HK-2 (cell line): Measurements from ENCODE around the gene B3GALNT1.

Source experiments
- DNase-seq: peaks from one replicate; pipeline ENCODE4 v3.0.0-alpha.2; 2018; ENCODE audit not compliant: unreplicated experiment

Gene B3GALNT1, protein sequence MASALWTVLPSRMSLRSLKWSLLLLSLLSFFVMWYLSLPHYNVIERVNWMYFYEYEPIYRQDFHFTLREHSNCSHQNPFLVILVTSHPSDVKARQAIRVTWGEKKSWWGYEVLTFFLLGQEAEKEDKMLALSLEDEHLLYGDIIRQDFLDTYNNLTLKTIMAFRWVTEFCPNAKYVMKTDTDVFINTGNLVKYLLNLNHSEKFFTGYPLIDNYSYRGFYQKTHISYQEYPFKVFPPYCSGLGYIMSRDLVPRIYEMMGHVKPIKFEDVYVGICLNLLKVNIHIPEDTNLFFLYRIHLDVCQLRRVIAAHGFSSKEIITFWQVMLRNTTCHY

DNA sequence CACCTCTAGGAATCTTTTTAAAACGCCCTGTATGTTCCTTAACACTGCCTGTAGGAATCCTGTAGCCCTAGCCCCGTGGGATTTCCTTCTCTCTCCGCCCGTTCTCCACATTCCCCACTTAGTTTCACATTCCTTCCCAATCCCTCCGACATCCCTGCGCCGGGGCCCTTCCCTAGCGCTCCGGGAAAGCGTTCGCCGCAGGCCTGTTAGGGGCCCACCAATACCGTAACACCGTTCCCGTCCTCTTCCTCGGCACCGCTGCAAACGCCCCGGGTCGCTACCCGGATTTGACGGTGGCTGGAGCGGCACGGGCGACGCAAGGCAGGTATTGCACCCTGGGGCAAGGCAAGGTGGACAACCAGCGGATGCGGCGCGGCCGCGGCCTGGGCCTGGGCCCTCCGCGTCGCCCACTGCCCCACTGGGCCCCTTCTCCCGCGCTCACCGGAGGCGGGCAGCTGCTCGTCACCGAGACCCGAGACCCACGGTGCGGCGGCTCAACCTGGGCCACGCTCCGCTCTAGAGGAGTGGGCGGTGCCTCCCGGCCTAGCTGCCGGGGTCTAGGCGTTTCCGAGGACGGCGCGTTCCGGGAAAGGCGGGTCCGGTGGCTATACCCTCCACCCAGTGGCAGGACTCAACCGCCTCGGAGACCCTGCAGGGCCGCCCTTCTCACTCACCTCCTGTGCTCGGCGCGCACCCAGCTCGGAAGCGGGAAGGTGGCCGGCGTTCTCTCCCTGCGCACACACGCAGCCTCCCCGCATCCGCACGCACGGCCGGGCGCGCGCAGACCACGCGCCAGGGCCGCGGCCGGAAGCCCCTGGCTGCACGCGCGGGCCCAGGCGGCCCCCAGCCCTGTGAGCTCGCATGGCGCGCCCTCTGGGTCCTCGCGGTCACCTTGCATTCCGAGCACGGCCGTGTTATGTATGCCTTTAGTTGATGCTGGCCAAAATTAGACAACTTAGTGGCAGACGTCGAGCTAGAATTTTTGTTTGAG, at the start of gene B3GALNT1:
TSS of gene B3GALNT1 (minus strand) at position 789 of the 991 bp plus-strand sequence. CDS start 18,595 bp downstream, outside the sequence.
- peak; percentile 71 for DNase-seq

DNA sequence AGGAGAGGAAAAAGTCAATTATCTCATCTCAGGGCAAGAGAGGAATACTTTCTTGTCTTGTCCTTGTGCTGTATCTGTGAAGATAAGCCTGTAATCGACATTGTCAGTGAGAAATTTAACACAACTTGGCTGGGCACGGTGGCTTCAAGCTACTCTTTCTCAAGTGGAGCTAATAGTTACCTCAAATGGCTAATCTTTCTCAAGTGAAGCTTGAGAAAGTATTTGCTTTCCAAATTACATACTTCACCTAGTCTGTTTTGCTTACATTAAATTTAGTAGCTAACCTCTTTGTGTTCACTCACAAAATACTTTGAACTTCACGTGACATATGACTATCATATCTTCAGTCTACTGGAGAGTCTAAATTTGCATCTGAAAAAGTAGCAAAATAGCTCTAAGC, 48.3 kb upstream of the B3GALNT1 start:
- DNase-seq, result no peak

DNA sequence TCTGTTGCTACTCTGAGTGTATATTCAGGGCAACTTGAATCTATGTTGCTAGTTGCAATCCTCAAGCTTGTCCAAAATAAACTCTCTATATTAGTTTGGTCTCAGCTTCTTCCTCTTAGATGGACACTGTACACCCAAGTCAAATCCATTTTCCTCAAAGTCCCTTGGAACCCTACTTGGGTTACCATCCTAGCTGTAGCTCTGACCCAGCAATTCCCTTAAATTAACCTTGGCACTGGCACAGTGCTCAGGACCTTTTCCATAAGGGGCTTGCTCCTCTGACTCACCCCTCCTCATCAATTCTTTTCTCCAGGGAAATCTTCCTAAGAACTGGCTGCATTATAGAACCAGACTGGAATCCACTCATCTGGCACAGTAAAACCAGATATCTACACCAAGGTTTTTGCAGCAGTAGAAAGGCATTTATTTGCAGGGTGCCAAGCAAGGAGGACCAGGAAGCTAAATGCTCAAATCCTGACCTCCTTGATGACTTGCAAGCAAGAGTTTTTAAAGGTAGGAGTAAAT, 44.9 kb upstream of the B3GALNT1 start:
- no peak for DNase-seq

DNA sequence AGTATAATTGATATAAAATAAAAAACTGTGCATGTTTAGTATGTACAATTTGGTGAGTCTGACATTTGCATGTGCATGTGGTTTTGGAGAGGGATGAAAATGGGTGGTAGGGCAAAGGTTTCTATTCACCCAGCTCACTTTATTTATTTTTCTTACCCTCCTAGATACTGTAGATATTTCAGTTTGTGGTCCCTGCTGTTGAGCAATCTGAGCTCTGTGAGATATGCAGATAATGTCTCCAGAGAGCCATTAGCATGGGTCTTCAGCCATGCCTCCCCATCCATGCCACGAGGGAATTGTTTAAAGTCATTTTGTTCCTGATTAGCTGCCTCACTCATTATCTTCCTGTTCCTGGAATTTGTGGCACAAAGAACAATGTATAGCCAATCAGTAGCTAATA, 44.4 kb upstream of the B3GALNT1 start:
- DNase-seq, result no peak

DNA sequence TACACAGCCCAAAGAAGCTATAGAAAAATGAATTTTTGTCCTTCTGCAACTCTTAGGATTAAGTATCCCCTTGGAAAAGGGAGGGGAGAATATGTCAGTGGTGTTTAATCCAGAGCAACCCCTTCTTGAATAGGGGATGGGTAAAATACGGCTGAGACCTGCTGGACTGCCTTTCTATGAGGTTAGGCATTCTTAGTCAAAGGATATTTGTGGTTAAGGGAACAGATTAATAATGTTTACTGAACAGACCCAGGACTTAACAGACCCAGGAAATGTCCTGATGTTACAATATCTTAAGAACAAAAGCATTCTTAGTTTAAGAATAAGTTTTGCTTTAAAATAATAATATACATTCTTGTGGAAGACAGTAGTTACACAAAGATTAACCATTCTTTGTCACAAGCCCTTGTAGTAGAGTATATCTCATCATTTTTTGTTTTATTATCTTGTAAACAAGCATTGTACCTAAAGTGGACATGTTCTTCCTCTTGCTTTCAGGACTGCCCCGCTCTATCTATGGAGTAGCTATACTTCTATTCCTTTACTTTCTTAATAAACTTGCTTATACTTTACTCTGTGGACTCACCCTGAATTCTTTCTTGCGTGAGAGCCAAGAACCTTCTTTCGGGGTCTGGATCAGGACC, 43.8 kb upstream of the B3GALNT1 start:
- DNase-seq, result no peak

DNA sequence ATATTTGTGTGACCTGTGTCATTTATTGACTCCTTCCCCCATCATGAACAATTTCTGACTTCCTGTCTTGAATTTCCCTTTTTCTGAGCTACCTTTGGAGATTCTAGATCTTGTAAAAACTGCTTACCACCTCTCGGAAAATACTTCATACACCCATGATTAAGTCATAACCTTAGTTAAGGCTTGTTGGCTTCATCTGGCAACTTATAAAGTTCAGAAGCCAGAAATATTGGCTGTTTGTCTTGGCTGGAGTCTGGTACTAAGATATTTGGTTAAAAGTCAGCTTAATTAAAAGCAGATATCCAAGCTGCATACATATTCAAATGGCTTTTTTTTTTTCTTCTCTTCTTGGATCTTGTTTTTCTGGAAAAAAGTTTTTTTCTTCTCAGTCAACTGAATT, 37.3 kb upstream of the B3GALNT1 start:
- DNase-seq, result no peak

DNA sequence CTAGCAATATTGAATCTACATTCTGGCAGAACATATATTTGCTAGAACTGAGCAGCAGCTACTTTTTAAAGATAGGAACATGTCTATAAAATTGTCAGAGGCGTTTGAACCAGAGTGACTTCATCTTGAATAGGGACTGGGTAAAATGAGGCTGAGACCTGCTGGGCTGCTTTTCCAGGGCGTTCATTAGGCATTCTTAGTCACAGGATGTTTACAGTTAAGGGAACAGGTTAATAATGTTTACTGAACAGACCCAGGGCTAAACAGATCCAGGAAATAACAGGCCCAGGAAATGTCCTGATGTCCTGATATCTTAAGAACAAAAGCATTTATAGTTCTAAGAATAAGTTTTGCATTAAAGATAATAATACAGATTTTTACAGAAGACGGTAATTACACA, 34.5 kb upstream of the B3GALNT1 start:
- no peak for DNase-seq

DNA sequence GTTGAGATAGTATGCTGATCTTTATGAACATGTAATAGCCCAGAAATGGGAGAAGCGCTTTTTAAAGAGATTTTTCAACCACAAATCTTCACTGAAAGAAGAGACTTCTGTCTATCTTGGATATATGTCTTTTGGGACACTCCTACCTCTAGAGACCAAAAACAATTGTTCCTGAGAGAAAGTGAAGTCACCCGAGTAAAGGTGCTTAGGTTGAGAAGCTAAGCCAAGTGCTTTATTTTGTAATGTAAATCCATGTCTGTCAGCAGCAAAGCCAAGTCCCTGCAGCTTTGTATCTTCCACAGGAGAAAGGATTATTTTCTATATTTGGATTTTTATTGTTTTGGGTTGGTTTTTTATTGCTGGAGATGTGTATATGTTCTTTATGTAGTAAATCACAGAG, 32.1 kb upstream of the B3GALNT1 start:
- DNase-seq, result no peak

DNA sequence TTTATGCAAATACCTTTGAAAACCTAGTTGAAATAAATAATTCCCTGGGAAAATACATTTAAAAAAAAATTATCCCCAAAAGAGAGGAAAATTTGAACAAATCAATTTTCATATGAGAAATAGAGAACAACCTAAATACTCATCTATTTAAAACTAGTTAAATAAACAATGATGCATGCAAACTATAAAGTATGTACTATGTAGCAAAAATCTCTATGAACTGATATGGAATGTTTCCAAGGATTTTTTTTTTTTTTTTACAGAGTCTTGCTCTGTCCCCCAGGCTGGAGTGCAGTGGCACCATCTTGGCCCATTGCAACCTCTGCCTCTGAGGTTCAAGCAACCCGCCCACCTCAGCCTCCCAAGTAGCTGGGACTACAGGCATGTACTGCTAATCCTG, 27.2 kb upstream of the B3GALNT1 start:
- no peak for DNase-seq

DNA sequence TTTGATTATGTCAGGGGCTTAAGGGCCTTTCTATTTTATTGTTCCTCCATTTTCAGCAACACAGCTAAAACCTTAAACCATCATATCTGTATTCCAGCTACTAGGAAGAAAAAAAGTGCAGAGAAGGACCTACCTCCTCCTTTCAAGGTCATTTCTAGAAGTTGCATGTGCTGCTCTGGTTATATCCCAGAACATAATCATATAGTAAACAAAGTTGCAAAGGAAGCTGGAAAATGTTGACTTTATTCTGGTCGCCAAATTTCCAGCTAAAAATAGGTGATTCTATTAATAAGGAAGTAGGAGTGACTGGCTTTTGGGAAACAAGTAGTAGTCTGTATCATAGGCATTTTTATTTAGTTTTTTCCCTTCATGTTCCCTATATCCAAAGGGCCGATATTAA, 21.3 kb upstream of the B3GALNT1 start:
- no peak for DNase-seq

DNA sequence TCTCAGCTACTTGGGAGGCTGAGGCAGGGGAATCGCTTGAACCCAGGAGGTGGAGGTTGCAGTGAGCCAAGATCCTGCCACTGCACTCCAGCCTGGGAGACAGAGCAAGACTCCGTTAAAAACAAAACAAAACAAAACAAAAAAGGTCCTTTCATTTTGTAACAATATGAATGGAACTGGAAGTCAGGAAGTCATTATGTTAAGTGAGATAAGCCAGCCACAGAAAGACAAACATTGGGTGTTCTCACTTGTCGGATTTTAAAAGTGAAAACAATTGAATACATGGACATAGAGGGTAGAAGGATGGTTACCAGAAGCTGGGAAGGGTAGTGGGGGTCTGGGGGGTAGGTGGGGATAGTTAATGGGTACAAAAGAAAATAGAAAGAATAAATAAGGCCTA, 12.5 kb upstream of the B3GALNT1 start:
- no peak for DNase-seq

DNA sequence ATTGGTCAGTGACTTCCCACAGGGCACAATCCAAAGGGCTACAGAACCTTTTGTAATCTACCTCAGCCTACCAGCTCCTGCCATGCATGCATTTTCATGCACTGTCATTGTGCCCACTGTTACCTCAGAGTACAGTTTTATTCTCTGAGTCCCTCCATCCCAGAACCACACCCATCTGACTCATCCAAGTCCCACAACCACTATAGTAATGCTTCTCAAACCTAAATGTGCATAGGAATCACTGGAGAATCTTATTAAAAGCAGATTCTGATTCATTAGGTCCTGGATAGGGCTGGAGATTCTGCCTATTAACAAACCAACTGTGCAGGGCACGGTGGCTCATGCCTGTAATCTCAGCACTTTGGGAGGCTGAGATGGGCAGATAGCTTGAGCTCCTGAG, 3.7 kb upstream of the B3GALNT1 start:
- no peak for DNase-seq

DNA sequence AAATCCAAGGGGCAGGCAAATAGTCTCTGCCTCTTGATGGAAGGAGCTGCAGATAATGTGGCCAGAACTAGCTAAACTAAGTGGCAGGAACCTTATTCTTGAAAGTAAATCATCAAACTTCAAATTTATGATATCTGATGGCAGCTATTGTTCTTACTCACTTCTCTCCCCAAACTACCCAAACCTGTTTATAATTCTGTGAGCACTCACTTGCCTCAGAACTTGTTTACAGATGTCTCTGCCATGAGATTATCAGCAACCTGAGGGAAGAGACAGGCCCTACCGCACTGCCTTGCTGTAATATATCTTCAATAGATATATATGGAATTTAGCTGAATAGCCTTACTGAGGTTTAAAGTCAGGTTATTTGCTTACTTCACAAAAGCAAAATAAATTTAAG, 2.2 kb upstream of the B3GALNT1 start:
- DNase-seq, result no peak

DNA sequence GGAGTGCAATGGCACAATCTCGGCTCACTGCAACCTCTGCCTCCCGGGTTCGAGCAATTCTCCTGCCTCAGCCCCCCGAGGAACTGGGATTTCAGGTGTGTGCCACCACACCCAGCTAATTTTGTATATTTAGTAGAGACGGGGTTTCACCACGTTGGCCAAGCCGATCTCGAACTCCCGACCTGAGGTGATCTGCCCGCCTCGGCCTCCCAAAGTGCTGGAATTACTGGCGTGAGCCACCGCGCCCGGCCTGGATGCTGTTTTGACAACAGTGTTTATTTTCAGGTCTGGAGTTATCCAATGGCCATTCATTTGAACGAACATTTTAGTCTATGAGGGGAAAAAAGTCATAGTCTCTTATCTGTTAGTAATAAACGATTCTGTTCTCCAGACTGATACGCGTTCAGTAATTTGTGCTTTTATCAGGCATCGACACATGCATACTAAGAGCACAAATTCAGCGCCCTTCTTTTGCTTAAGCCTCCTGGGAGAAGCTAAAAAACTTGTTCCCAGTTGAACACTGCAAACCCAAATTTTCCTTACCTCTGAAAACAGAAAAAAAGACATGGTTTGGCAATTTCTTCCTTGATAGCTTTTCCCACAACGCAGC, 1.3 kb downstream of the B3GALNT1 start:
- DNase-seq, result no peak

DNA sequence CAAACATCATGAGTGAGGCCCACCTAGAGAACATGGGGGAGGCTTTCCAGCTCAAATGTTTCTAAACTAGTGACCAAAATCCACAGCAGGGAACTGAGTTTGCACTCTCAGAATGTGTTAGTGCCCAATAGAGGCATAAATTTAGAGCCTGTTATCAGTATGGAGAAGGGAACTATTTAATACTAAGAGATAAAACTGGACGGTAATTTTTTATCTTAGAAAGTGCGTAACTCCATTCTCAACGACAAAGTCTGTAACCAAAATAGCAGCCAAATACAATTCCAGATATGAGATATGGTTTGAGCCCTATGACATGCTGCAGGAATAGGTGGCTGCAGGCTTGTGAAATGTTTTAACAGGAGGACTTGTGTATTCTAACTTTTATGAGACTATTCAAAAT, 3.5 kb downstream of the B3GALNT1 start:
- DNase-seq, result no peak

DNA sequence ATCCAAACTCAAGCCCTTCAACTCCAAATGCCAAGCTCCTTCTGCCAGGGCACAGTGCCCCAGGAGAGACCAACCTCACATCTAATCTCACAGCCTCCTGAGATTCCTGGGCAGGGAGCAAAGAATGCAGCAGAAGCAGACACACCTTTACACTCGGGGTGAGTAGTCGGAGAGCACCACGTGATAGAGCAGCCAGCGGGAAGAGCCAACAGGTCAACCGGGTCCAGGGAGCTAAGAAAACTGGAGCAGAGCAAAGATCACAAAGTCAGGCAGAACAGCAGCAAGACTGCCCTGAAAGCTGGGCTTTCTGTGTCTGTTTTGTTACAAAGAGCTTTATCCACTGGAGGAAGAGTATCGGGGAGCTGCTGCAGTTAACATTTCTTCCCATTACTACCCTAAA, 4.2 kb downstream of the B3GALNT1 start:
- no peak for DNase-seq

DNA sequence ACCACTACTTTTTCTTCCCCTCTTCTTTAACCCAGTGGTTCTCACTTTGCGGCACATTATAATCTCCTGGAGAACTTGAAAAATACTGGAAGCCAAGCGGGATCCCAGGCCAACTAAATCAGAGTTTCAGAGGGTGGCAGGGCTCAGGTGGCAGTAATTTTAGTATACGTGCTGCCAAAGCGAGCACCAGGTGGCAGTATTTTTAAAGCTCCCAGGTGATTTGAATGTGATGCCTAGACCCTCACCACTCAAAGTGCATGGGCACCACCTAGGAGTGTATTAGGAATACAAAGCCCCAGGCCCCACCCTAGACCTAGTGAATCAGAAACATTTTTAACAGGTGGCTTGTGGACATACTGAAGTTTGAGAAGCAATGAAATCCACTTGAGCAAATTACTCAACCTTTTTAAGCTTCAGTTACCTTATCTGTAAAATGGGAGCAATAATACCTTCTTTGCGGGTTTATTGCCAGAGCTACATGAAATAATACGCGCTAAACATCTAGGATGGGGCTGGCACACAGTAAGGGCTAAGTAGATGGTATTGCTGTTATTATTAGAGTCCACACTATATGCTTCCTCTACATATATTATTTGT, 8.3 kb downstream of the B3GALNT1 start:
- DNase-seq, result peak; percentile 14

DNA sequence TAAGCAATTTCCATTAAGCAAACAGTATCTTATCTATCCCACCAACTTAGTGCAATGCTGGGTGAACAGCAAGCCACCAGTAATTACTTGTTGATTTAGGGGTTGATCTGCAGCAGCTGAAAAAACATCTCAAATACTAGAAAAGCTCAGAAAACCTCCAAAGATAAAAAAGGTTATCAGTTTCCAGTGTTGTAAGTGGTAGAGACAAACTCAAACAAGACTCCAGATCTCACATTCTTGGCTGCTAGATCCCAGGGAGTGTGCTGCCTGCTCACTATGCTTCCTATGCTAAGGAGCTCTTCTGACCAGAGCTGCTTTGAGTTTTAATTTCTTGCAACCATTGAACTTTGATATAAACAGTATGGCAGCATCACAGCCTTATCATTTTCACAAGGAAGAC, 11.3 kb downstream of the B3GALNT1 start:
- no peak for DNase-seq

DNA sequence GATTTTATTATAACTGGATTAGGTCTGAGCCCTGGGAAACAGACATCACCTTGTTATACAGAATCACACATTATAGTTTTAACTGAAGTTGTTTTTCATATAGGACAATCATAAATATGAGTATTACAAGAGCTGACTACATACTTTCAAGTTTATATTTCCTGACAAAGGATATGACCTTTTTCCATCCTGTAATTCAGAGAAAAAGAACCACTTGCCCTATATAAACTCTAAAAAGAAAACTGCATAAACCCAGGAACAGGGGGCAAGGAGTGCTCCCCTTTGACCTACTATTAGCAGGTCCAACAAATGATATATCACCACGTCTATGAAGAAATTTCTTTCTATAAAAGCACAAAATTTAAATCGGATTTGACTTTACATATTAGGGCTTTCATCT, 20.9 kb downstream of the B3GALNT1 start:
- no peak for DNase-seq

DNA sequence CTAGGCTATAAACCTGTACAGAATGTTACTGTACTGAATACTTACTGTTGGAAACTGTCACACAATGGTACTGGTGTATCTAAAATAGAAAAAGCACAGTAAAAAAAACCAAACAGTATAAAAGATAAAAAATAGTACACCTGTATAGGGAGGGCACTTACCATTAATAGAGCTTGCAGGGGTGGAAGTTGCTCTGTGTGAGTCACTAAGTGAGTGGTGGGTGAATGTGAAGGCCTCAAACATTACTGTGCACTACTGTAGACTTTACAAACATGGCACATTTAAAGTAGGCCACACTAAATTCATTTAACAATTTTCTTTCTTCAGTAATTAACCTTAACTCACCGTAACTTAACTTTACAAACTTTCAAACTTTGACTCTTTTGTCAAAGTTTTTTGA, 22.0 kb downstream of the B3GALNT1 start:
- no peak for DNase-seq

DNA sequence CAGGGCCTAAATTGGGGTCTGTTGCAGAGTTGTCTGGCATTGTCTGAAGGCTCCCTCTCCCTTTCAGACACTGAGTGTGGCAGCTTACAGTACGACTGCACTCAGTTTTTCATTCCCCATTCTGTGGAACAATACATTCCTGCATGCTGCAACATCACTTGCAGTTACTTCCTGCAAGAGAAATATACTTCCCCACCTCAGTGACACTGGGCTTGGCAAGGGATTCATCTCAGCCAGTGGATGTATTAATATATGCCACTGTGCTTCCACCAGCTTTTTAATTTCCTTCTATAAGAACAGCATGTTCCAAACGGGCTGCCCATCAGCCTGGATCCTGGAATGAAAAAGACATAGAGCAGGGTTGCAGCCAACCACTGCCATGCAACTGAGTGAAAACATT, 23.1 kb downstream of the B3GALNT1 start:
- DNase-seq, result no peak
